Mesenchymal stem cell (in vitro differentiated cells and primary cell): ENCODE measurements around the gene REL.
"Not testable (repeated sequence)": the region's sequence is repeated elsewhere in the genome, so short reads cannot be mapped to it uniquely, and the experiment has no call there.

ENCODE experiments used
- DNase-seq: peaks from one replicate; pipeline ENCODE4 v3.0.0-alpha.2; 2013
- H2AFZ ChIP-seq: one replicate; pipeline ENCODE4 v1.6.1; 2013; ENCODE audit warnings: low read depth, mild to moderate bottlenecking, control low read depth, inconsistent platforms, low read length, moderate library complexity
- H2AK5ac ChIP-seq: 2 replicates; pipeline ENCODE4 v1.6.1; 2013; ENCODE audit warnings: low read length, moderate library complexity, mild to moderate bottlenecking, inconsistent platforms; ENCODE audit not compliant: severe bottlenecking
- H2BK120ac ChIP-seq: one replicate; pipeline ENCODE4 v1.6.1; 2013; ENCODE audit warnings: low read depth, mild to moderate bottlenecking, inconsistent platforms, low read length, moderate library complexity
- H2BK12ac ChIP-seq, 2 experiments: one replicate each; pipeline ENCODE4 v1.6.1; 2013; ENCODE audit warnings: inconsistent platforms in 2 of 2, low read length in 2 of 2, mild to moderate bottlenecking in 2 of 2, moderate library complexity in 2 of 2, control low read depth in 1 of 2
- H2BK15ac ChIP-seq: one replicate; pipeline ENCODE4 v1.6.1; 2013; ENCODE audit warnings: mild to moderate bottlenecking, low read depth, inconsistent platforms; ENCODE audit not compliant: poor library complexity, severe bottlenecking
- H2BK5ac ChIP-seq: 2 replicates; pipeline ENCODE4 v1.6.1; 2013; ENCODE audit warnings: low read depth, mild to moderate bottlenecking, low read length, control low read depth, inconsistent platforms; ENCODE audit not compliant: poor library complexity, severe bottlenecking
- H3K14ac ChIP-seq, 2 experiments: one replicate each; pipeline ENCODE4 v1.6.1; 2013; ENCODE audit warnings: inconsistent platforms in 2 of 2, low read length in 2 of 2, control low read depth in 1 of 2, mild to moderate bottlenecking in 1 of 2, moderate library complexity in 1 of 2
- H3K18ac ChIP-seq, 2 experiments: one replicate each; pipeline ENCODE4 v1.6.1; 2013; ENCODE audit warnings: inconsistent platforms in 2 of 2, low read length in 2 of 2, control low read depth in 1 of 2, low read depth in 1 of 2, mild to moderate bottlenecking in 1 of 2
- H3K23ac ChIP-seq, 2 experiments: one replicate each; pipeline ENCODE4 v1.6.1; 2013; ENCODE audit warnings: inconsistent platforms in 2 of 2, low read length in 2 of 2, mild to moderate bottlenecking in 2 of 2, moderate library complexity in 2 of 2, control low read depth in 1 of 2
- H3K27ac ChIP-seq: 2 replicates; pipeline ENCODE4 v1.5.1; 2013; ENCODE audit warnings: mild to moderate bottlenecking, moderate library complexity, low read length, control low read depth, inconsistent platforms; ENCODE audit not compliant: poor library complexity, severe bottlenecking
- H3K27me3 ChIP-seq, 2 experiments: 2 replicates each; pipeline versions ENCODE4 v1.6.1 to v1.7.0; 2013; ENCODE audit warnings: low read length in 2 of 2, mild to moderate bottlenecking in 2 of 2, moderate library complexity in 2 of 2, control low read depth in 1 of 2, inconsistent platforms in 1 of 2; ENCODE audit not compliant: control insufficient read depth in 1 of 2, insufficient read depth in 1 of 2
- H3K36me3 ChIP-seq, 2 experiments: 2 replicates each; pipeline versions ENCODE4 v1.6.1 to v1.7.0; 2013; ENCODE audit warnings: low read length in 2 of 2, control low read depth in 1 of 2, inconsistent platforms in 1 of 2, low read depth in 1 of 2, mild to moderate bottlenecking in 1 of 2; ENCODE audit not compliant: insufficient read depth in 2 of 2, control insufficient read depth in 1 of 2
- H3K4ac ChIP-seq, 2 experiments: one replicate each; pipeline ENCODE4 v1.6.1; 2013; ENCODE audit warnings: inconsistent platforms in 2 of 2, low read length in 2 of 2, mild to moderate bottlenecking in 2 of 2, moderate library complexity in 2 of 2, control low read depth in 1 of 2, low read depth in 1 of 2
- H3K4me1 ChIP-seq: 2 replicates; pipeline ENCODE4 v1.6.1; 2013; ENCODE audit warnings: low read depth, low read length, control low read depth; ENCODE audit not compliant: control insufficient read depth, insufficient read depth
- H3K4me2 ChIP-seq: 2 replicates; pipeline ENCODE4 v1.6.1; 2013; ENCODE audit warnings: low read length, mild to moderate bottlenecking, inconsistent platforms; ENCODE audit not compliant: poor library complexity, severe bottlenecking
- H3K4me3 ChIP-seq, 2 experiments: 2 replicates each; pipeline versions ENCODE4 v1.5.1 to v1.7.0; 2013; ENCODE audit warnings: low read length in 2 of 2, mild to moderate bottlenecking in 2 of 2, control low read depth in 1 of 2, low read depth in 1 of 2; ENCODE audit not compliant: insufficient read depth in 1 of 2
- H3K79me1 ChIP-seq: replicated peaks from 2 replicates; pipeline ENCODE4 v1.6.1; 2013; ENCODE audit warnings: mild to moderate bottlenecking, control low read depth, low read length, inconsistent platforms; ENCODE audit not compliant: poor library complexity, severe bottlenecking
- H3K9ac ChIP-seq: 2 replicates; pipeline ENCODE4 v1.7.0; 2013; ENCODE audit warnings: mild to moderate bottlenecking, low read length, moderate library complexity
- H3K9me3 ChIP-seq: 2 replicates; pipeline ENCODE4 v1.7.0; 2013; ENCODE audit warnings: mild to moderate bottlenecking, low read length; ENCODE audit not compliant: control insufficient read depth
- H4K8ac ChIP-seq: one replicate; pipeline ENCODE4 v1.6.1; 2013; ENCODE audit warnings: inconsistent platforms, mild to moderate bottlenecking, low read length, moderate library complexity
- H4K91ac ChIP-seq: one replicate; pipeline ENCODE4 v1.6.1; 2013; ENCODE audit warnings: mild to moderate bottlenecking, low read length, inconsistent platforms
- WGBS: methylation state at CpG from one replicate; pipeline ENCODE4 v1.1.7; 2013; ENCODE audit warnings: mixed read lengths; 5-methylcytosine and 5-hydroxymethylcytosine counted together

Gene REL

GRCh38 chr2:60886991-60887390 lies 5.6 kb downstream of the REL start:
- Histone ChIP-seq H3K4me2 (no peak overlapping the region), H3K27ac (no peak overlapping the region), H2BK120ac (no peak overlapping the region), H3K9ac (no peak overlapping the region), H3K36me3 (peaks cover 0 to 5% of the 10 kb centered on the region in 2 experiments), H3K9me3 (no peaks in the 10 kb centered on the region), H2BK15ac (no peak overlapping the region), H3K18ac (no peak overlapping the region), H3K27me3 (no peaks in the 10 kb centered on the region), H3K23ac (no peak overlapping the region), H3K79me1 (peaks cover 6% of the 10 kb centered on the region), H3K4ac (no peak overlapping the region), H2AK5ac (no peak overlapping the region), H3K4me1 (peaks cover 2% of the 10 kb centered on the region), H2AFZ (no peak overlapping the region), H3K14ac (no peak overlapping the region), H2BK5ac (no peak overlapping the region), H2BK12ac (no peak overlapping the region), H4K91ac (no peak overlapping the region), H4K8ac (no peak overlapping the region), H3K4me3 (no peak overlapping the region)
- WGBS: no CpG with 5 or more reads among the region's 3 CpGs
- DNase-seq: no peak

- Histone ChIP-seq H2AFZ (no peak overlapping the region), H3K4ac (no peak overlapping the region), H3K4me3 (no peak overlapping the region), H3K23ac (no peak overlapping the region), H3K4me2 (no peak overlapping the region), H3K27ac (no peak overlapping the region), H2BK120ac (no peak overlapping the region), H4K8ac (no peak overlapping the region), H2BK15ac (no peak overlapping the region), H3K14ac (no peak overlapping the region), H3K27me3 (no peaks in the 10 kb centered on the region), H3K79me1 (peaks cover 3% of the 10 kb centered on the region), H2BK12ac (no peak overlapping the region), H3K36me3 (peaks cover 0 to 6% of the 10 kb centered on the region in 2 experiments), H3K4me1 (no peaks in the 10 kb centered on the region), H3K18ac (no peak overlapping the region), H2AK5ac (no peak overlapping the region), H4K91ac (no peak overlapping the region), H3K9ac (no peak overlapping the region), H3K9me3 (no peaks in the 10 kb centered on the region), H2BK5ac (no peak overlapping the region)
- DNase-seq: no peak
- WGBS: 100% methylated on average over 2 of the region's 2 CpGs
Measured at GRCh38 chr2:60888853-60889252, 7.5 kb downstream of the REL start.

- H3K9me3 ChIP-seq, H3K9ac ChIP-seq, H3K4ac ChIP-seq, H4K91ac ChIP-seq, H3K27ac ChIP-seq, H2BK15ac ChIP-seq, H3K14ac ChIP-seq, H3K79me1 ChIP-seq, H2BK120ac ChIP-seq, H3K18ac ChIP-seq, H3K4me1 ChIP-seq, H3K4me2 ChIP-seq, H4K8ac ChIP-seq, H3K4me3 ChIP-seq, DNase-seq, H3K23ac ChIP-seq, H2BK12ac ChIP-seq, H3K27me3 ChIP-seq, H2BK5ac ChIP-seq, H2AK5ac ChIP-seq, H2AFZ ChIP-seq: not testable (repeated sequence)
- peaks cover 0 to 12% of the 10 kb centered on the region in 2 experiments for H3K36me3 ChIP-seq
- WGBS: 100% methylated on average over 2 of the region's 7 CpGs
Measured at GRCh38 chr2:60889581-60890392, 8.4 kb downstream of the REL start.

- H2AK5ac ChIP-seq: no peak overlapping the region
- no peak overlapping the region for H3K23ac ChIP-seq
- no peak overlapping the region for H4K91ac ChIP-seq
- no peaks in the 10 kb centered on the region for H3K9me3 ChIP-seq
- no peak overlapping the region for H2BK15ac ChIP-seq
- no peak overlapping the region for H3K27ac ChIP-seq
- H3K18ac ChIP-seq: no peak overlapping the region
- H2BK5ac ChIP-seq: no peak overlapping the region
- H2BK12ac ChIP-seq: no peak overlapping the region
- H3K9ac ChIP-seq: no peak overlapping the region
- no peak overlapping the region for H3K4me2 ChIP-seq
- H3K36me3 ChIP-seq: peaks cover 3 to 14% of the 10 kb centered on the region in 2 experiments
- no peak overlapping the region for H4K8ac ChIP-seq
- no peak overlapping the region for H3K14ac ChIP-seq
- no peak overlapping the region for H2AFZ ChIP-seq
- no peak overlapping the region for H3K4me3 ChIP-seq
- peaks cover 3% of the 10 kb centered on the region for H3K79me1 ChIP-seq
- WGBS: no CpG with 5 or more reads among the region's 1 CpG
- DNase-seq: no peak
- H2BK120ac ChIP-seq: no peak overlapping the region
- H3K4ac ChIP-seq: no peak overlapping the region
- no peaks in the 10 kb centered on the region for H3K4me1 ChIP-seq
- no peaks in the 10 kb centered on the region for H3K27me3 ChIP-seq
Measured at GRCh38 chr2:60890393-60890707, 9.0 kb downstream of the REL start.
